Stimulated activated naive CD8-positive, alpha-beta T cell treated with anti-CD3 and anti-CD28 coated beads, Interleukin-15, Interleukin-2, amounts not matched to agents 100 U/mL and 50 U/mL, for 24 hours (primary cell): ENCODE results near the gene AICDA.

ENCODE experiments used
- ATAC-seq: fragments of 150-1000 bp; cut with Tn5 transposase; one replicate; pipeline ENCODE4 v1.10.0; 2021
- DNase-seq: peaks from one replicate; pipeline ENCODE4 v3.0.0; 2021

The AICDA gene

DNA sequence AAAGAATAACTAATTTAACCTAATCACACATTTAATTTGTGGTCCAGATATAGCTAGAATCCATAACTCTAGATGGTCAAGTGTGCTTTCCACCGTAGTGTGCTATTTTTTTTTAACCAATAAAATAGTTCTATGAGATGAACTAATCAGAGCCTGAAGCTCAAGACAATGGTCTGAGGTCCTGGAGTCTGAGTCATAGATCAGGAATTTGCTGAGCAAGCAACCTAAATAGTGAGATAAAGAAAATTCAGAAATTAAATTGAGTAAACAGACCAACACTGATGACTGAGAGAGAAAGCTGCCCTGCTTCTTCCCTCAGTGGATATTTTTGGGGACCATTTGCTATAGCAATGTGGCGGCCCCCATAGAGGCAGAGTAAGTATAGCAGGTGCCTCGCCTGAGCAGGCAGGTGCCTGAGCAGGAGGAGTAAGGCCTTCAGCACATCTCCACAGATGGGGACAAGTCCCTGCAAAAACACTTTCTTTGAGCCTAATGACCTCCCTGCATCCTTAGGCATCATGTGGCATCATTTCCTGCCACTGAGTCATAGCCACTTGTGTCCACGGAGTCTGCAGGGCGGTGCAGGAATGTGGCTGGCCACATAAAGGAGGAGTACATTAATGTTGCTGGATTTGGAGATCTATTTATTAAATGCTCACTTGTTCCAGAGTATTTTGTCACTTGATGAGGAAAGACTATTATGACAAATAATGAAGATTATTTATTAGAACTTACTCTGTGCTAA is 58.0 kb downstream of the AICDA start:
- DNase-seq: no peak
- no peak for ATAC-seq

DNA sequence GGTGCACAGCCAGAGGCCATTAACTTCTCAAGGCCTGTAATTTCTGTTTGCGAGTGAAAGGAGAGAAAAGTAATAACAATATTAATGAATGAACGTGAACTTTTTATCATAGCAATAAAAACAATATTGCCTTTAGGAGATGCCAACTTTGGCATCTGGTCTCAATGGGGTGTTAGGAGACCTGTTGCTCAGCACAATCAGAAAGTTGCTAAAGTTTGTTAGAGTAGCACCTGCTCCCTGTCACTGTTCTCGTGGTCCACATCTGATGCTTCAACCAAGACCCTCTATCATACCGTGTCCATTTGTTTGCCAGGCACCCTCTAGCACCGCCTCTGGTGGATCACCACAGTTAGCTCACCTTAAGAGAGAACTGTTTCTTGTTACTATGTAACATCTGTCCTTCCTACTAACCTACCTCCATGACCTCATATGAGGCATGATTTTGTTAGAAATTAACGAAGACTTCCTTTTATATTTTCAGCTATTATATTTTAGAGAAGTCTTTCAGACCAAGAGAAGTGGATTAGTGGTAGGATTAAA is 59.5 kb downstream of the AICDA start:
- no peak for DNase-seq
- no peak for ATAC-seq
